ENCODE results near the gene FAM110D.

GRCh38 chr1:26109229-26110164, 49.4 kb upstream of the FAM110D start:
- no peak for TF ChIP-seq CTCF (IDR thresholded peaks at IDR 0.05)
- TF ChIP-seq POLR2A (IDR thresholded peaks at IDR 0.05), result no peak
